HepG2 (cell line): ENCODE results near the gene TEKT5. TPM values are rescaled to one million over a fixed set of nuclear protein-coding genes. Genes with fewer than 3 reads are reported as not detected.

ENCODE experiments used
- FOXO1 ChIP-seq: sonication (generic); formaldehyde crosslinking; IDR thresholded peaks from 2 replicates; pipeline ENCODE4 v1.4.0; 2020; ENCODE audit warnings: missing genetic modification reagents
- HNRNPL ChIP-seq: fragments of 200-400 bp; formaldehyde crosslinking; IDR thresholded peaks from 2 replicates; pipeline ENCODE4 v1.6.1; 2017; ENCODE audit warnings: mild to moderate bottlenecking, low read depth, low read length
- KAT8 ChIP-seq: IDR thresholded peaks from 2 replicates; pipeline ENCODE4 v1.6.1; 2016; ENCODE audit warnings: missing genetic modification reagents, missing compliant biosample characterization
- KLF12 ChIP-seq: sonication (generic); formaldehyde crosslinking; IDR thresholded peaks from 2 replicates; pipeline ENCODE4 v1.4.0; 2020; ENCODE audit warnings: missing genetic modification reagents, borderline replicate concordance
- POLR2AphosphoS5 ChIP-seq: IDR thresholded peaks from 2 replicates; pipeline ENCODE4 v1.6.1; 2012; ENCODE audit warnings: low read depth, low read length
- RAD21 ChIP-seq: fragments of 450-650 bp; formaldehyde crosslinking; IDR thresholded peaks from 2 replicates; pipeline ENCODE4 v1.5.0; 2020; ENCODE audit warnings: mild to moderate bottlenecking
- SKI ChIP-seq: fragments of 450-650 bp; IDR thresholded peaks from one replicate; pipeline ENCODE4 v1.6.1; 2018; ENCODE audit warnings: mild to moderate bottlenecking; ENCODE audit not compliant: partially characterized antibody
- SNAI1 ChIP-seq: sonication (generic); formaldehyde crosslinking; IDR thresholded peaks from 2 replicates; pipeline ENCODE4 v1.5.0; 2020; ENCODE audit warnings: mild to moderate bottlenecking, missing genetic modification reagents, borderline replicate concordance
- TGIF2 ChIP-seq: IDR thresholded peaks from 2 replicates; pipeline ENCODE4 v1.6.1; 2016; ENCODE audit warnings: control low read depth, missing compliant biosample characterization
- ZFAT ChIP-seq: sonication (generic); formaldehyde crosslinking; conservative IDR thresholded peaks from 2 replicates; pipeline ENCODE4 v1.8.1; 2023; ENCODE audit warnings: missing genetic modification reagents, inconsistent platforms
- ZNF225 ChIP-seq: sonication (generic); formaldehyde crosslinking; IDR thresholded peaks from 2 replicates; pipeline ENCODE4 v1.4.0; 2020; ENCODE audit warnings: mild to moderate bottlenecking, missing genetic modification reagents
- ZNF264 ChIP-seq: sonication (generic); formaldehyde crosslinking; IDR thresholded peaks from 2 replicates; pipeline ENCODE4 v1.4.0; 2020; ENCODE audit warnings: missing genetic modification reagents
- ZNF3 ChIP-seq: IDR thresholded peaks from 2 replicates; pipeline ENCODE4 v1.7.0; 2017; ENCODE audit warnings: inconsistent platforms
- ZNF326 ChIP-seq: sonication (generic); formaldehyde crosslinking; IDR thresholded peaks from 2 replicates; pipeline ENCODE4 v1.4.0; 2020; ENCODE audit warnings: missing genetic modification reagents, borderline replicate concordance
- ZNF7 ChIP-seq: IDR thresholded peaks from 2 replicates; pipeline ENCODE4 v1.6.1; 2016; ENCODE audit warnings: missing biosample characterization, missing genetic modification reagents
- ZNF772 ChIP-seq: sonication (generic); formaldehyde crosslinking; IDR thresholded peaks from 2 replicates; pipeline ENCODE4 v1.5.0; 2020; ENCODE audit warnings: mild to moderate bottlenecking, missing genetic modification reagents
- polyA plus RNA-seq, 8 experiments: library from polyadenylated mRNA; depleted of rRNA in 3 of 8; stranded (reverse) in 7 of 8; unstranded in 1 of 8; fragments of >200 nt; fragmentation: Illumina TruSeq in 4 of 8; extraction: Trizol in 4 of 8; gene quantifications; 2 replicates each; pipeline versions ENCODE4 v1.2.1 to v1.2.3, GENCODE V29; 2011 to 2016; ENCODE audit warnings: low read depth in 4 of 8, missing spikeins in 1 of 8, mixed read lengths in 1 of 8; ENCODE audit not compliant: insufficient read depth in 1 of 8
- total RNA-seq, 5 experiments: library from RNA; depleted of rRNA; stranded (reverse); fragments of >200 nt; fragmentation: Illumina TruSeq; extraction: Trizol; gene quantifications; 2 replicates each; pipeline ENCODE4 v1.2.3, GENCODE V29; 2016; ENCODE audit warnings: low read depth in 1 of 5
- TF ChIP-seq, protein P1 (sequence below): sonication (generic); formaldehyde crosslinking; IDR thresholded peaks from 2 replicates; pipeline ENCODE4 v1.4.0; 2020; ENCODE audit warnings: missing genetic modification reagents
- TF ChIP-seq, protein P2 (sequence below): sonication (generic); formaldehyde crosslinking; IDR thresholded peaks from 2 replicates; pipeline ENCODE4 v1.4.0; 2020; ENCODE audit warnings: missing genetic modification reagents, borderline replicate concordance
- TF ChIP-seq, protein P3 (sequence below): sonication (generic); formaldehyde crosslinking; IDR thresholded peaks from 2 replicates; pipeline ENCODE4 v1.4.0; 2020; ENCODE audit warnings: missing genetic modification reagents, low read depth, mild to moderate bottlenecking, borderline replicate concordance
- TF ChIP-seq, protein P4 (sequence below): sonication (generic); formaldehyde crosslinking; IDR thresholded peaks from 2 replicates; pipeline ENCODE4 v1.8.1; 2022; ENCODE audit warnings: mild to moderate bottlenecking, missing genetic modification reagents
- TF ChIP-seq, protein P5 (sequence below): sonication (generic); formaldehyde crosslinking; IDR thresholded peaks from 2 replicates; pipeline ENCODE4 v1.5.0; 2020; ENCODE audit warnings: mild to moderate bottlenecking, missing genetic modification reagents

TEKT5 gene
- total and polyA plus RNA-seq, 2 of the 13 experiments (the other 11 are each of a cell fraction or from before 2014, with no cell fraction given) = 0.16 TPM; not detected in 1

DNA sequence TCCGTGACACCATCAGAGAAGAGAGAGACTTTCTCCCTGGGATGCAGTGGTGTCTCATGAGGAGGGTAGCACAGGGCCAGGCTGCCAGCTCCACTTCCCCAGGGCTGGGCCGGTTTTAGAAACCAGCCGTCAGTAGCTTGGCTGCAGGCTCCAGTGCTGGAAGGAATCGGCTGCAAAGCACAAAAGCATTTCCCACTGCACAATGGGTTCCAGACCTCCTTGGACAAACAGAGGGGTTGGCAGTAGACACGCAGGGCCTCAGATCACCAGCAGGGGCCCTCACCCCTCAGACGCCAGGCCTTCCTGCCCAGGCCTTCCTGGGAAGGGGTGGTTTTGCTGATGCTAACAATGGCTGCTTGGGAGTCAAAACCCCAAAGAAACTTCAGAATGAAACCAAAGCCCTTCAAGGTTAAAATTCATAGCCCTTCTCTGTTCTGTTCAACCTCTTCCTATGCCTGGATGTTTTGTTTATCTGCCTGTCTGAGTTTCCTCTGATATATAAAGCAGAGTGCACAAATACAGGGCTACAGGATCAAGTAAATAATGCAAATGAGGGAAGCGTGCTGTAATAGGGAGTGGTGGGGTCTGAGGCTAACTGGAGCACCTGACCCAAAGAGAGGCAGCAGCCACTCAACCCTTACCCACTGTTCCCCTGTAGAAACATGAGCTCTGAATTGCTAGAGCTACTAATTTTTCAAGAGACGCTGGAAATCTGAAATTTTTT lies 26.2 kb downstream of the TEKT5 start (continued):
- TF ChIP-seq, protein P1, sequence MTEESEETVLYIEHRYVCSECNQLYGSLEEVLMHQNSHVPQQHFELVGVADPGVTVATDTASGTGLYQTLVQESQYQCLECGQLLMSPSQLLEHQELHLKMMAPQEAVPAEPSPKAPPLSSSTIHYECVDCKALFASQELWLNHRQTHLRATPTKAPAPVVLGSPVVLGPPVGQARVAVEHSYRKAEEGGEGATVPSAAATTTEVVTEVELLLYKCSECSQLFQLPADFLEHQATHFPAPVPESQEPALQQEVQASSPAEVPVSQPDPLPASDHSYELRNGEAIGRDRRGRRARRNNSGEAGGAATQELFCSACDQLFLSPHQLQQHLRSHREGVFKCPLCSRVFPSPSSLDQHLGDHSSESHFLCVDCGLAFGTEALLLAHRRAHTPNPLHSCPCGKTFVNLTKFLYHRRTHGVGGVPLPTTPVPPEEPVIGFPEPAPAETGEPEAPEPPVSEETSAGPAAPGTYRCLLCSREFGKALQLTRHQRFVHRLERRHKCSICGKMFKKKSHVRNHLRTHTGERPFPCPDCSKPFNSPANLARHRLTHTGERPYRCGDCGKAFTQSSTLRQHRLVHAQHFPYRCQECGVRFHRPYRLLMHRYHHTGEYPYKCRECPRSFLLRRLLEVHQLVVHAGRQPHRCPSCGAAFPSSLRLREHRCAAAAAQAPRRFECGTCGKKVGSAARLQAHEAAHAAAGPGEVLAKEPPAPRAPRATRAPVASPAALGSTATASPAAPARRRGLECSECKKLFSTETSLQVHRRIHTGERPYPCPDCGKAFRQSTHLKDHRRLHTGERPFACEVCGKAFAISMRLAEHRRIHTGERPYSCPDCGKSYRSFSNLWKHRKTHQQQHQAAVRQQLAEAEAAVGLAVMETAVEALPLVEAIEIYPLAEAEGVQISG (CRISPR knock-in tag) = peak; percentile 68; the same call in 1 of the 2 replicates
- TF ChIP-seq, protein P2, sequence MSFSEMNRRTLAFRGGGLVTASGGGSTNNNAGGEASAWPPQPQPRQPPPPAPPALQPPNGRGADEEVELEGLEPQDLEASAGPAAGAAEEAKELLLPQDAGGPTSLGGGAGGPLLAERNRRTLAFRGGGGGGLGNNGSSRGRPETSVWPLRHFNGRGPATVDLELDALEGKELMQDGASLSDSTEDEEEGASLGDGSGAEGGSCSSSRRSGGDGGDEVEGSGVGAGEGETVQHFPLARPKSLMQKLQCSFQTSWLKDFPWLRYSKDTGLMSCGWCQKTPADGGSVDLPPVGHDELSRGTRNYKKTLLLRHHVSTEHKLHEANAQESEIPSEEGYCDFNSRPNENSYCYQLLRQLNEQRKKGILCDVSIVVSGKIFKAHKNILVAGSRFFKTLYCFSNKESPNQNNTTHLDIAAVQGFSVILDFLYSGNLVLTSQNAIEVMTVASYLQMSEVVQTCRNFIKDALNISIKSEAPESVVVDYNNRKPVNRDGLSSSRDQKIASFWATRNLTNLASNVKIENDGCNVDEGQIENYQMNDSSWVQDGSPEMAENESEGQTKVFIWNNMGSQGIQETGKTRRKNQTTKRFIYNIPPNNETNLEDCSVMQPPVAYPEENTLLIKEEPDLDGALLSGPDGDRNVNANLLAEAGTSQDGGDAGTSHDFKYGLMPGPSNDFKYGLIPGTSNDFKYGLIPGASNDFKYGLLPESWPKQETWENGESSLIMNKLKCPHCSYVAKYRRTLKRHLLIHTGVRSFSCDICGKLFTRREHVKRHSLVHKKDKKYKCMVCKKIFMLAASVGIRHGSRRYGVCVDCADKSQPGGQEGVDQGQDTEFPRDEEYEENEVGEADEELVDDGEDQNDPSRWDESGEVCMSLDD (CRISPR knock-in tag) = no peak
- TF ChIP-seq ZNF772 (CRISPR knock-in tag) (no peak), ZNF3 (CRISPR knock-in tag) (no peak), KLF12 (CRISPR knock-in tag) (no peak), POLR2AphosphoS5 (no peak), ZNF264 (CRISPR knock-in tag) (no peak), FOXO1 (CRISPR knock-in tag) (no peak), RAD21 (CRISPR knock-in tag) (peak; percentile 77), HNRNPL (no peak), SNAI1 (no peak), TGIF2 (CRISPR knock-in tag) (no peak), SKI (peak; percentile 33), ZNF7 (CRISPR knock-in tag) (no peak), ZNF225 (CRISPR knock-in tag) (peak; percentile 53; the same call in 1 of the 2 replicates), KAT8 (CRISPR knock-in tag) (peak; percentile 28; the same call in 1 of the 2 replicates), ZNF326 (no peak), ZFAT (no peak)
- TF ChIP-seq, protein P3, sequence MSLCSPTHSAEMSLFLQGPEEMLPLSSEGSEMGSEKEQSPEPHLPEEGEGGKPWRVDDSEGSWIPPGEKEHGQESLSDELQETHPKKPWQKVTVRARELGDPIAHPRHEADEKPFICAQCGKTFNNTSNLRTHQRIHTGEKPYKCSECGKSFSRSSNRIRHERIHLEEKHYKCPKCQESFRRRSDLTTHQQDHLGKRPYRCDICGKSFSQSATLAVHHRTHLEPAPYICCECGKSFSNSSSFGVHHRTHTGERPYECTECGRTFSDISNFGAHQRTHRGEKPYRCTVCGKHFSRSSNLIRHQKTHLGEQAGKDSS (CRISPR knock-in tag) = no peak
- TF ChIP-seq, protein P4, sequence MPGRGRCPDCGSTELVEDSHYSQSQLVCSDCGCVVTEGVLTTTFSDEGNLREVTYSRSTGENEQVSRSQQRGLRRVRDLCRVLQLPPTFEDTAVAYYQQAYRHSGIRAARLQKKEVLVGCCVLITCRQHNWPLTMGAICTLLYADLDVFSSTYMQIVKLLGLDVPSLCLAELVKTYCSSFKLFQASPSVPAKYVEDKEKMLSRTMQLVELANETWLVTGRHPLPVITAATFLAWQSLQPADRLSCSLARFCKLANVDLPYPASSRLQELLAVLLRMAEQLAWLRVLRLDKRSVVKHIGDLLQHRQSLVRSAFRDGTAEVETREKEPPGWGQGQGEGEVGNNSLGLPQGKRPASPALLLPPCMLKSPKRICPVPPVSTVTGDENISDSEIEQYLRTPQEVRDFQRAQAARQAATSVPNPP (CRISPR knock-in tag) = no peak
- TF ChIP-seq, protein P5, sequence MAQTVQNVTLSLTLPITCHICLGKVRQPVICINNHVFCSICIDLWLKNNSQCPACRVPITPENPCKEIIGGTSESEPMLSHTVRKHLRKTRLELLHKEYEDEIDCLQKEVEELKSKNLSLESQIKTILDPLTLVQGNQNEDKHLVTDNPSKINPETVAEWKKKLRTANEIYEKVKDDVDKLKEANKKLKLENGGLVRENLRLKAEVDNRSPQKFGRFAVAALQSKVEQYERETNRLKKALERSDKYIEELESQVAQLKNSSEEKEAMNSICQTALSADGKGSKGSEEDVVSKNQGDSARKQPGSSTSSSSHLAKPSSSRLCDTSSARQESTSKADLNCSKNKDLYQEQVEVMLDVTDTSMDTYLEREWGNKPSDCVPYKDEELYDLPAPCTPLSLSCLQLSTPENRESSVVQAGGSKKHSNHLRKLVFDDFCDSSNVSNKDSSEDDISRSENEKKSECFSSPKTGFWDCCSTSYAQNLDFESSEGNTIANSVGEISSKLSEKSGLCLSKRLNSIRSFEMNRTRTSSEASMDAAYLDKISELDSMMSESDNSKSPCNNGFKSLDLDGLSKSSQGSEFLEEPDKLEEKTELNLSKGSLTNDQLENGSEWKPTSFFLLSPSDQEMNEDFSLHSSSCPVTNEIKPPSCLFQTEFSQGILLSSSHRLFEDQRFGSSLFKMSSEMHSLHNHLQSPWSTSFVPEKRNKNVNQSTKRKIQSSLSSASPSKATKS (CRISPR knock-in tag) = no peak
